WTC11 (cell line): ENCODE measurements around the gene KIFC3. TPM values are rescaled to one million over a fixed set of nuclear protein-coding genes. Genes with fewer than 3 reads are reported as not detected.

Experiments
- ATAC-seq: fragments of 200-7000 bp; cut with Tn5 transposase; 2 replicates; pipeline ENCODE4 v1.10.0; 2021; ENCODE audit warnings: mild to moderate bottlenecking, moderate library complexity
- CTCF ChIA-PET: fragments of 300-600 bp; sonication (Branson Sonifier 250); formaldehyde crosslinking; loops from one replicate; lab custom pipeline; 2021; ENCODE audit warnings: antibody characterized with exemption; lab: Charles Lee
- POLR2A ChIA-PET: fragments of 350-600 bp; sonication (Branson Sonifier 250); formaldehyde crosslinking; loops from one replicate; lab custom pipeline; 2021; ENCODE audit warnings: antibody characterized with exemption; lab: Charles Lee
- DNase-seq: peaks from one replicate; pipeline ENCODE4 v3.0.0; 2021; ENCODE audit warnings: low spot score
- H3K27ac Mint-ChIP-seq: 2 replicates; pipeline ENCODE4 v1.8.0; 2021; ENCODE audit warnings: mixed read lengths
- H3K27me3 Mint-ChIP-seq: 2 replicates; pipeline ENCODE4 v1.8.0; 2021; ENCODE audit warnings: low read depth, mild to moderate bottlenecking, moderate library complexity, mixed read lengths
- H3K36me3 Mint-ChIP-seq: 2 replicates; pipeline ENCODE4 v1.8.0; 2021; ENCODE audit warnings: mixed read lengths
- H3K4me1 Mint-ChIP-seq: 2 replicates; pipeline ENCODE4 v1.8.0; 2022; ENCODE audit warnings: mixed read lengths
- H3K4me3 Mint-ChIP-seq: 2 replicates; pipeline ENCODE4 v1.8.0; 2021; ENCODE audit warnings: mild to moderate bottlenecking, moderate library complexity, mixed read lengths
- H3K9me3 Mint-ChIP-seq: 2 replicates; pipeline ENCODE4 v1.8.0; 2021; ENCODE audit warnings: mixed read lengths
- ATF1 ChIP-seq: sonication (generic); formaldehyde crosslinking; IDR thresholded peaks from 2 replicates; pipeline ENCODE4 v1.8.1; 2023; ENCODE audit warnings: mild to moderate bottlenecking, moderate library complexity, missing genetic modification reagents
- ATF3 ChIP-seq: sonication (generic); formaldehyde crosslinking; conservative IDR thresholded peaks from 2 replicates; pipeline ENCODE4 v1.8.1; 2022; ENCODE audit warnings: mild to moderate bottlenecking, missing genetic modification reagents
- CBFB ChIP-seq: sonication (generic); formaldehyde crosslinking; IDR thresholded peaks from 2 replicates; pipeline ENCODE4 v1.8.1; 2022; ENCODE audit warnings: mild to moderate bottlenecking, low read depth, missing genetic modification reagents
- CREB1 ChIP-seq: sonication (generic); formaldehyde crosslinking; IDR thresholded peaks from 2 replicates; pipeline ENCODE4 v1.8.0; 2023; ENCODE audit warnings: mild to moderate bottlenecking, missing genetic modification reagents
- ESRRA ChIP-seq: sonication (generic); formaldehyde crosslinking; IDR thresholded peaks from 2 replicates; pipeline ENCODE4 v1.8.1; 2022; ENCODE audit warnings: mild to moderate bottlenecking, missing genetic modification reagents, borderline replicate concordance
- FOXP1 ChIP-seq: sonication (generic); formaldehyde crosslinking; IDR thresholded peaks from 2 replicates; pipeline ENCODE4 v1.8.0; 2022; ENCODE audit warnings: missing genetic modification reagents, mild to moderate bottlenecking, moderate library complexity, borderline replicate concordance
- FOXP4 ChIP-seq: sonication (generic); formaldehyde crosslinking; IDR thresholded peaks from 2 replicates; pipeline ENCODE4 v1.8.0; 2022; ENCODE audit warnings: mild to moderate bottlenecking, missing genetic modification reagents
- GTF2I ChIP-seq: fragments of 250-450 bp; sonication (Bioruptor Pico); conservative IDR thresholded peaks from 2 replicates; pipeline ENCODE4 v1.4.0; 2021; ENCODE audit warnings: mild to moderate bottlenecking
- IRF2 ChIP-seq: sonication (generic); formaldehyde crosslinking; IDR thresholded peaks from 2 replicates; pipeline ENCODE4 v1.8.0; 2022; ENCODE audit warnings: low read depth, missing genetic modification reagents, borderline replicate concordance
- NFATC4 ChIP-seq: fragments of 250-450 bp; sonication (Bioruptor Pico); IDR thresholded peaks from 2 replicates; pipeline ENCODE4 v1.9.0; 2021; ENCODE audit warnings: mild to moderate bottlenecking
- NFE2L1 ChIP-seq: sonication (generic); formaldehyde crosslinking; IDR thresholded peaks from 2 replicates; pipeline ENCODE4 v1.8.1; 2023; ENCODE audit warnings: missing genetic modification reagents
- NR3C1 ChIP-seq: sonication (generic); formaldehyde crosslinking; conservative IDR thresholded peaks from 2 replicates; pipeline ENCODE4 v1.8.1; 2023; ENCODE audit warnings: low read depth, mild to moderate bottlenecking, missing genetic modification reagents
- SMAD3 ChIP-seq: sonication (generic); formaldehyde crosslinking; IDR thresholded peaks from 2 replicates; pipeline ENCODE4 v1.8.0; 2022; ENCODE audit warnings: missing genetic modification reagents, mild to moderate bottlenecking, borderline replicate concordance
- SP1 ChIP-seq: sonication (generic); formaldehyde crosslinking; conservative IDR thresholded peaks from 2 replicates; pipeline ENCODE4 v1.8.1; 2022; ENCODE audit warnings: missing genetic modification reagents
- TCF7 ChIP-seq: sonication (generic); formaldehyde crosslinking; IDR thresholded peaks from 2 replicates; pipeline ENCODE4 v1.8.0; 2022; ENCODE audit warnings: mild to moderate bottlenecking, low read depth, missing genetic modification reagents, moderate library complexity
- TEAD1 ChIP-seq: sonication (generic); formaldehyde crosslinking; IDR thresholded peaks from 2 replicates; pipeline ENCODE4 v1.8.0; 2022; ENCODE audit warnings: mild to moderate bottlenecking, missing genetic modification reagents
- ZNF138 ChIP-seq: sonication (generic); formaldehyde crosslinking; conservative IDR thresholded peaks from 2 replicates; pipeline ENCODE4 v1.8.1; 2022; ENCODE audit warnings: mild to moderate bottlenecking, moderate library complexity, missing genetic modification reagents
- ZNF317 ChIP-seq: sonication (generic); formaldehyde crosslinking; IDR thresholded peaks from 2 replicates; pipeline ENCODE4 v1.8.1; 2023; ENCODE audit warnings: low read depth, mild to moderate bottlenecking, moderate library complexity, missing genetic modification reagents, borderline replicate concordance
- ZNF671 ChIP-seq: fragments of 250-450 bp; sonication (Bioruptor Pico); IDR thresholded peaks from 2 replicates; pipeline ENCODE4 v1.8.0; 2021; ENCODE audit warnings: mild to moderate bottlenecking
- ZSCAN18 ChIP-seq: fragments of 250-450 bp; sonication (Bioruptor Pico); IDR thresholded peaks from 2 replicates; pipeline ENCODE4 v2.1.2; 2022; ENCODE audit warnings: mild to moderate bottlenecking, moderate library complexity
- total RNA-seq: library from RNA; stranded (reverse); gene quantifications from 3 replicates; pipeline ENCODE4 v1.2.3, GENCODE V29; 2021
- TF ChIP-seq, protein P1 (sequence below): sonication (generic); formaldehyde crosslinking; IDR thresholded peaks from 2 replicates; pipeline ENCODE4 v1.8.0; 2022; ENCODE audit warnings: mild to moderate bottlenecking, missing genetic modification reagents
- TF ChIP-seq, protein P2 (sequence below): sonication (generic); formaldehyde crosslinking; IDR thresholded peaks from 2 replicates; pipeline ENCODE4 v1.8.1; 2023; ENCODE audit warnings: mild to moderate bottlenecking, missing genetic modification reagents, moderate library complexity
- TF ChIP-seq, protein P3 (sequence below): sonication (generic); formaldehyde crosslinking; IDR thresholded peaks from 2 replicates; pipeline ENCODE4 v1.8.1; 2022; ENCODE audit warnings: low read depth, missing genetic modification reagents, borderline replicate concordance
- TF ChIP-seq, protein P4 (sequence below): fragments of 250-450 bp; sonication (Bioruptor Pico); IDR thresholded peaks from 2 replicates; pipeline ENCODE4 v1.9.0; 2021; ENCODE audit warnings: mild to moderate bottlenecking

Gene KIFC3
- total RNA-seq, 1 experiment from 2014 or later, result 11.6 TPM

GRCh38 chr16:57725976-57726375, 76.3 kb downstream of the KIFC3 start:
- CTCF ChIA-PET, result no interaction called here
- DNase-seq (no peak), ATAC-seq (no peak)
- POLR2A ChIA-PET, result no interaction called here
- Mint-ChIP-seq H3K36me3 (no peaks in the 10 kb centered on the region), H3K4me1 (no peaks in the 10 kb centered on the region), H3K27me3 (no peaks in the 10 kb centered on the region), H3K9me3 (no peaks in the 10 kb centered on the region)
- TF ChIP-seq NFATC4 (no peak), GTF2I (no peak), NR3C1 (no peak), TEAD1 (no peak), SP1 (no peak), ESRRA (no peak)
- TF ChIP-seq, protein P1, sequence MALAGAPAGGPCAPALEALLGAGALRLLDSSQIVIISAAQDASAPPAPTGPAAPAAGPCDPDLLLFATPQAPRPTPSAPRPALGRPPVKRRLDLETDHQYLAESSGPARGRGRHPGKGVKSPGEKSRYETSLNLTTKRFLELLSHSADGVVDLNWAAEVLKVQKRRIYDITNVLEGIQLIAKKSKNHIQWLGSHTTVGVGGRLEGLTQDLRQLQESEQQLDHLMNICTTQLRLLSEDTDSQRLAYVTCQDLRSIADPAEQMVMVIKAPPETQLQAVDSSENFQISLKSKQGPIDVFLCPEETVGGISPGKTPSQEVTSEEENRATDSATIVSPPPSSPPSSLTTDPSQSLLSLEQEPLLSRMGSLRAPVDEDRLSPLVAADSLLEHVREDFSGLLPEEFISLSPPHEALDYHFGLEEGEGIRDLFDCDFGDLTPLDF (CRISPR knock-in tag), result no peak
- TF ChIP-seq, protein P2, sequence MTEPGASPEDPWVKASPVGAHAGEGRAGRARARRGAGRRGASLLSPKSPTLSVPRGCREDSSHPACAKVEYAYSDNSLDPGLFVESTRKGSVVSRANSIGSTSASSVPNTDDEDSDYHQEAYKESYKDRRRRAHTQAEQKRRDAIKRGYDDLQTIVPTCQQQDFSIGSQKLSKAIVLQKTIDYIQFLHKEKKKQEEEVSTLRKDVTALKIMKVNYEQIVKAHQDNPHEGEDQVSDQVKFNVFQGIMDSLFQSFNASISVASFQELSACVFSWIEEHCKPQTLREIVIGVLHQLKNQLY, result no peak
- TF ChIP-seq, all 79 proteins: peak for 0
- Mint-ChIP-seq H3K4me3 (no peak overlapping the region), H3K27ac (no peak overlapping the region)

DNA sequence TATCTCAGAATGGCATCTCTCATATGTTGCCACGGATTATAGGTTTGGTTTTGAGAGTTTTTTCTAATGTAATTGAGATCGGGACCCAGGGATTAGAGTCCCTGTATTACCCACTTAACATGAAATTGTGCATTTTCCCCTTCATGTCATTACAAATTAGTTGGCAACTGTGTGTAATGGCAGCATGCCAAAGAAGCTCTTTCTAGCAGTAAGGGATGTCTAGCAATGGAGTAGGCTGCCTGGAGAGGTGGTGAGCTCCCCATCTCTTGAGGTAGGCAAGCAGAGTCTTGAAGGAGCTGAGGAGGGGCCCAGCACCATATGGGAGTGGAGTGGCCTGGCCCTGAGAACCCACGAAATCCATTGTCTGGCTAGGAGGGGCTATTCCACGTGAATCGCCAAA, 76.7 kb downstream of the KIFC3 start:
- no peaks in the 10 kb centered on the region for H3K4me1 Mint-ChIP-seq
- no peaks in the 10 kb centered on the region for H3K36me3 Mint-ChIP-seq
- ChIA-PET CTCF (no interaction called here), POLR2A (no interaction called here)
- H3K4me3 Mint-ChIP-seq, result no peak overlapping the region
- H3K9me3 Mint-ChIP-seq, result no peaks in the 10 kb centered on the region
- H3K27ac Mint-ChIP-seq, result no peak overlapping the region
- H3K27me3 Mint-ChIP-seq, result no peaks in the 10 kb centered on the region
- DNase-seq (no peak), ATAC-seq (no peak)
- TF ChIP-seq, protein P3, sequence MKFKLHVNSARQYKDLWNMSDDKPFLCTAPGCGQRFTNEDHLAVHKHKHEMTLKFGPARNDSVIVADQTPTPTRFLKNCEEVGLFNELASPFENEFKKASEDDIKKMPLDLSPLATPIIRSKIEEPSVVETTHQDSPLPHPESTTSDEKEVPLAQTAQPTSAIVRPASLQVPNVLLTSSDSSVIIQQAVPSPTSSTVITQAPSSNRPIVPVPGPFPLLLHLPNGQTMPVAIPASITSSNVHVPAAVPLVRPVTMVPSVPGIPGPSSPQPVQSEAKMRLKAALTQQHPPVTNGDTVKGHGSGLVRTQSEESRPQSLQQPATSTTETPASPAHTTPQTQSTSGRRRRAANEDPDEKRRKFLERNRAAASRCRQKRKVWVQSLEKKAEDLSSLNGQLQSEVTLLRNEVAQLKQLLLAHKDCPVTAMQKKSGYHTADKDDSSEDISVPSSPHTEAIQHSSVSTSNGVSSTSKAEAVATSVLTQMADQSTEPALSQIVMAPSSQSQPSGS, result no peak
- no peak for TF ChIP-seq ATF1
- TF ChIP-seq, protein P2, result no peak
- TF ChIP-seq CBFB (CRISPR knock-in tag), result no peak
- no peak for TF ChIP-seq TCF7 (CRISPR knock-in tag)
- no peak for TF ChIP-seq ZNF138 (CRISPR knock-in tag)
- TF ChIP-seq FOXP1 (CRISPR knock-in tag), result no peak

DNA sequence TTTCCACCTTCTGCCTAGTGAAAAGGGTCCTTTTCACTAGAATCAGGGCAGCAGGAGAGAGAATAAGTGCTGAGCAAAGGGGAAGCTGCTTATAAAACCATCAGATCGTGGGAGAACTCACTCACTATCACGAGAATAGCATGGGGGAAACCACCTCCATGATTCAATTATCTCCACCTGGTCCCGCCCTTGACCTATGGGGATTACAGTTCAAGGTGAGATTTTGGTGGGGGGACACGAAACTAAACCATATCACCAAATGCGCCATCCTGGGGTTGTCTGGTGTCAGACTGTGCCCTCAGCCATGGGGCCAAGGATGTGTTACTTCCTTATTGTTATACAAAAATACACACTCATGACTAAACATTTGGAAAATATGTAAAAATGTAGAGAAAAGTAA, 77.1 kb downstream of the KIFC3 start:
- ChIA-PET POLR2A (no interaction called here), CTCF (no interaction called here)
- no peaks in the 10 kb centered on the region for H3K4me1 Mint-ChIP-seq
- H3K9me3 Mint-ChIP-seq, result no peaks in the 10 kb centered on the region
- H3K36me3 Mint-ChIP-seq, result no peaks in the 10 kb centered on the region
- H3K27ac Mint-ChIP-seq, result no peak overlapping the region
- TF ChIP-seq IRF2 (CRISPR knock-in tag) (no peak), ZNF317 (CRISPR knock-in tag) (no peak), FOXP4 (CRISPR knock-in tag) (no peak), ATF3 (CRISPR knock-in tag) (no peak), CREB1 (CRISPR knock-in tag) (no peak), NFE2L1 (CRISPR knock-in tag) (no peak), ZNF671 (CRISPR knock-in tag) (no peak), ZSCAN18 (no peak), SMAD3 (no peak)
- TF ChIP-seq, protein P4, sequence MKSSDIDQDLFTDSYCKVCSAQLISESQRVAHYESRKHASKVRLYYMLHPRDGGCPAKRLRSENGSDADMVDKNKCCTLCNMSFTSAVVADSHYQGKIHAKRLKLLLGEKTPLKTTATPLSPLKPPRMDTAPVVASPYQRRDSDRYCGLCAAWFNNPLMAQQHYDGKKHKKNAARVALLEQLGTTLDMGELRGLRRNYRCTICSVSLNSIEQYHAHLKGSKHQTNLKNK, result no peak
- no peak overlapping the region for H3K4me3 Mint-ChIP-seq
- ATAC-seq (no peak), DNase-seq (no peak)
- no peaks in the 10 kb centered on the region for H3K27me3 Mint-ChIP-seq
